WTC11 (cell line): Measurements from ENCODE around the gene FAM89A. TPM values are rescaled to one million over a fixed set of nuclear protein-coding genes. Genes with fewer than 3 reads are reported as not detected.

ENCODE experiments used
- ATAC-seq: fragments of 200-7000 bp; cut with Tn5 transposase; 2 replicates; pipeline ENCODE4 v1.10.0; 2021; ENCODE audit warnings: mild to moderate bottlenecking, moderate library complexity
- CTCF ChIA-PET: fragments of 300-600 bp; sonication (Branson Sonifier 250); formaldehyde crosslinking; loops from one replicate; lab custom pipeline; 2021; ENCODE audit warnings: antibody characterized with exemption; lab: Charles Lee
- POLR2A ChIA-PET: fragments of 350-600 bp; sonication (Branson Sonifier 250); formaldehyde crosslinking; loops from one replicate; lab custom pipeline; 2021; ENCODE audit warnings: antibody characterized with exemption; lab: Charles Lee
- DNase-seq: peaks from one replicate; pipeline ENCODE4 v3.0.0; 2021; ENCODE audit warnings: low spot score
- H3K27ac Mint-ChIP-seq: 2 replicates; pipeline ENCODE4 v1.8.0; 2021; ENCODE audit warnings: mixed read lengths
- H3K27me3 Mint-ChIP-seq: 2 replicates; pipeline ENCODE4 v1.8.0; 2021; ENCODE audit warnings: low read depth, mild to moderate bottlenecking, moderate library complexity, mixed read lengths
- H3K36me3 Mint-ChIP-seq: 2 replicates; pipeline ENCODE4 v1.8.0; 2021; ENCODE audit warnings: mixed read lengths
- H3K4me1 Mint-ChIP-seq: 2 replicates; pipeline ENCODE4 v1.8.0; 2022; ENCODE audit warnings: mixed read lengths
- H3K4me3 Mint-ChIP-seq: 2 replicates; pipeline ENCODE4 v1.8.0; 2021; ENCODE audit warnings: mild to moderate bottlenecking, moderate library complexity, mixed read lengths
- H3K9me3 Mint-ChIP-seq: 2 replicates; pipeline ENCODE4 v1.8.0; 2021; ENCODE audit warnings: mixed read lengths
- AFF4 ChIP-seq: sonication (generic); formaldehyde crosslinking; IDR thresholded peaks from 2 replicates; pipeline ENCODE4 v1.8.1; 2023; ENCODE audit warnings: mild to moderate bottlenecking, missing genetic modification reagents, borderline replicate concordance
- CBFB ChIP-seq: sonication (generic); formaldehyde crosslinking; IDR thresholded peaks from 2 replicates; pipeline ENCODE4 v1.8.1; 2022; ENCODE audit warnings: mild to moderate bottlenecking, low read depth, missing genetic modification reagents
- ESRRA ChIP-seq: sonication (generic); formaldehyde crosslinking; IDR thresholded peaks from 2 replicates; pipeline ENCODE4 v1.8.1; 2022; ENCODE audit warnings: mild to moderate bottlenecking, missing genetic modification reagents, borderline replicate concordance
- FOXK1 ChIP-seq: sonication (generic); formaldehyde crosslinking; IDR thresholded peaks from 2 replicates; pipeline ENCODE4 v1.8.0; 2022; ENCODE audit warnings: mild to moderate bottlenecking, moderate library complexity, missing genetic modification reagents
- GTF2I ChIP-seq: fragments of 250-450 bp; sonication (Bioruptor Pico); conservative IDR thresholded peaks from 2 replicates; pipeline ENCODE4 v1.4.0; 2021; ENCODE audit warnings: mild to moderate bottlenecking
- JAZF1 ChIP-seq: fragments of 250-450 bp; sonication (Bioruptor Pico); IDR thresholded peaks from 2 replicates; pipeline ENCODE4 v1.9.0; 2021; ENCODE audit warnings: moderate library complexity, mild to moderate bottlenecking, inconsistent platforms
- MLX ChIP-seq: sonication (generic); formaldehyde crosslinking; IDR thresholded peaks from 2 replicates; pipeline ENCODE4 v1.8.1; 2023; ENCODE audit warnings: mild to moderate bottlenecking, missing genetic modification reagents, moderate library complexity
- NFATC4 ChIP-seq: fragments of 250-450 bp; sonication (Bioruptor Pico); IDR thresholded peaks from 2 replicates; pipeline ENCODE4 v1.9.0; 2021; ENCODE audit warnings: mild to moderate bottlenecking
- NFE2L1 ChIP-seq: sonication (generic); formaldehyde crosslinking; IDR thresholded peaks from 2 replicates; pipeline ENCODE4 v1.8.1; 2023; ENCODE audit warnings: missing genetic modification reagents
- NFYB ChIP-seq: sonication (generic); formaldehyde crosslinking; conservative IDR thresholded peaks from 2 replicates; pipeline ENCODE4 v1.8.0; 2022; ENCODE audit warnings: low read depth, missing genetic modification reagents
- RORB ChIP-seq: fragments of 250-450 bp; sonication (Bioruptor Pico); IDR thresholded peaks from 2 replicates; pipeline ENCODE4 v1.9.0; 2021; ENCODE audit warnings: mild to moderate bottlenecking
- TEAD1 ChIP-seq: sonication (generic); formaldehyde crosslinking; IDR thresholded peaks from 2 replicates; pipeline ENCODE4 v1.8.0; 2022; ENCODE audit warnings: mild to moderate bottlenecking, missing genetic modification reagents
- USF1 ChIP-seq: sonication (generic); formaldehyde crosslinking; IDR thresholded peaks from 2 replicates; pipeline ENCODE4 v1.8.0; 2022; ENCODE audit warnings: mild to moderate bottlenecking, missing genetic modification reagents
- ZBTB21 ChIP-seq: sonication (generic); formaldehyde crosslinking; IDR thresholded peaks from 2 replicates; pipeline ENCODE4 v1.8.1; 2023; ENCODE audit warnings: mild to moderate bottlenecking, missing genetic modification reagents, borderline replicate concordance
- ZBTB43 ChIP-seq: sonication (generic); formaldehyde crosslinking; IDR thresholded peaks from 2 replicates; pipeline ENCODE4 v1.8.1; 2023; ENCODE audit warnings: mild to moderate bottlenecking, missing genetic modification reagents
- ZNF396 ChIP-seq: fragments of 250-450 bp; sonication (Bioruptor Pico); IDR thresholded peaks from 2 replicates; pipeline ENCODE4 v1.8.0; 2021; ENCODE audit warnings: mild to moderate bottlenecking, moderate library complexity, borderline replicate concordance
- ZNF425 ChIP-seq: fragments of 250-450 bp; sonication (Bioruptor Pico); conservative IDR thresholded peaks from 2 replicates; pipeline ENCODE4 v1.9.0; 2021; ENCODE audit warnings: mild to moderate bottlenecking
- ZNF512 ChIP-seq: sonication (generic); formaldehyde crosslinking; IDR thresholded peaks from 2 replicates; pipeline ENCODE4 v1.8.1; 2022; ENCODE audit warnings: missing genetic modification reagents, borderline replicate concordance
- ZNF532 ChIP-seq: fragments of 250-450 bp; sonication (Bioruptor Pico); IDR thresholded peaks from 2 replicates; pipeline ENCODE4 v1.9.0; 2021; ENCODE audit warnings: mild to moderate bottlenecking, borderline replicate concordance
- ZNF671 ChIP-seq: fragments of 250-450 bp; sonication (Bioruptor Pico); IDR thresholded peaks from 2 replicates; pipeline ENCODE4 v1.8.0; 2021; ENCODE audit warnings: mild to moderate bottlenecking
- total RNA-seq: library from RNA; stranded (reverse); gene quantifications from 3 replicates; pipeline ENCODE4 v1.2.3, GENCODE V29; 2021

The FAM89A gene
- total RNA-seq, 1 experiment from 2014 or later: 2.4 TPM

- H3K4me1 Mint-ChIP-seq: no peaks in the 10 kb centered on the region
- ChIA-PET POLR2A (no interaction called here), CTCF (no interaction called here)
- no peaks in the 10 kb centered on the region for H3K9me3 Mint-ChIP-seq
- no peak for TF ChIP-seq ZNF425 (CRISPR knock-in tag)
- peaks cover 43% of the 10 kb centered on the region for H3K27me3 Mint-ChIP-seq
- no peaks in the 10 kb centered on the region for H3K36me3 Mint-ChIP-seq
- no peak for DNase-seq
- H3K4me3 Mint-ChIP-seq: no peak overlapping the region
- ATAC-seq: no peak
- no peak overlapping the region for H3K27ac Mint-ChIP-seq
These were observed 68.3 kb downstream of the FAM89A start for GRCh38 chr1:230971771-230972170.

GRCh38 chr1:230970432-230970831 is 69.6 kb downstream of the FAM89A start:
- CTCF ChIA-PET: interaction anchor here (0.6 kb wide), 1 partner anchor 66 kb away, joined by 3 read pairs; no protein-coding TSS in a partner anchor
- H3K27me3 Mint-ChIP-seq: peaks cover 35% of the 10 kb centered on the region
- H3K4me1 Mint-ChIP-seq: no peaks in the 10 kb centered on the region
- no peak overlapping the region for H3K4me3 Mint-ChIP-seq
- H3K9me3 Mint-ChIP-seq: no peaks in the 10 kb centered on the region
- no peak for ATAC-seq
- no peak for DNase-seq
- no peaks in the 10 kb centered on the region for H3K36me3 Mint-ChIP-seq
- TF ChIP-seq CBFB (CRISPR knock-in tag) (no peak), RORB (no peak), ZNF671 (CRISPR knock-in tag) (no peak), ZBTB21 (no peak), MLX (CRISPR knock-in tag) (no peak), ESRRA (CRISPR knock-in tag) (no peak), GTF2I (CRISPR knock-in tag) (no peak), NFATC4 (no peak), FOXK1 (CRISPR knock-in tag) (no peak), USF1 (CRISPR knock-in tag) (no peak), ZNF396 (CRISPR knock-in tag) (no peak), AFF4 (CRISPR knock-in tag) (no peak), NFE2L1 (CRISPR knock-in tag) (no peak), ZNF512 (CRISPR knock-in tag) (no peak), NFYB (CRISPR knock-in tag) (no peak), ZNF532 (CRISPR knock-in tag) (no peak), ZBTB43 (CRISPR knock-in tag) (no peak), JAZF1 (no peak), TEAD1 (CRISPR knock-in tag) (no peak)
- TF ChIP-seq, all 79 proteins: peak for 0
- H3K27ac Mint-ChIP-seq: no peak overlapping the region
- POLR2A ChIA-PET: no interaction called here
